BLaER1 treated with 17β-estradiol and CSF1 and Interleukin-3, amounts not matched to agents 10 nM and 100 nM (cell line): ENCODE data around the gene ENO4.

ENCODE experiments used
- H3K27ac ChIP-seq, 11 experiments: shearing (Covaris generic); formaldehyde crosslinking; 2 replicates each; pipeline ENCODE4 v1.8.1; 2022
- H3K27me3 ChIP-seq, 11 experiments: shearing (Covaris generic); formaldehyde crosslinking; 2 replicates each; pipeline ENCODE4 v1.8.1; 2022
- H3K36me3 ChIP-seq, 11 experiments: shearing (Covaris generic); formaldehyde crosslinking; 2 replicates each; pipeline ENCODE4 v1.8.1; 2022
- H3K4me1 ChIP-seq, 10 experiments: shearing (Covaris generic); formaldehyde crosslinking; 2 replicates each; pipeline ENCODE4 v1.8.1; 2022
- H3K4me2 ChIP-seq, 11 experiments: shearing (Covaris generic); formaldehyde crosslinking; 2 replicates each; pipeline ENCODE4 v1.8.1; 2022
- H3K4me3 ChIP-seq, 10 experiments: shearing (Covaris generic); formaldehyde crosslinking; 2 replicates each; pipeline ENCODE4 v1.8.1; 2022
- H3K9ac ChIP-seq, 11 experiments: shearing (Covaris generic); formaldehyde crosslinking; 2 replicates each; pipeline ENCODE4 v1.8.1; 2022
- H3K9me3 ChIP-seq, 11 experiments: shearing (Covaris generic); formaldehyde crosslinking; replicated peaks in 1 of 11; 2 replicates each; pipeline ENCODE4 v1.8.1; 2022
- H4K20me1 ChIP-seq, 11 experiments: shearing (Covaris generic); formaldehyde crosslinking; 2 replicates each; pipeline ENCODE4 v1.8.1; 2022
- Cebpa-rat ChIP-seq, 11 experiments: shearing (Covaris generic); IDR thresholded peaks; 2 replicates each; pipeline ENCODE4 v1.8.1; 2022

Gene ENO4

DNA sequence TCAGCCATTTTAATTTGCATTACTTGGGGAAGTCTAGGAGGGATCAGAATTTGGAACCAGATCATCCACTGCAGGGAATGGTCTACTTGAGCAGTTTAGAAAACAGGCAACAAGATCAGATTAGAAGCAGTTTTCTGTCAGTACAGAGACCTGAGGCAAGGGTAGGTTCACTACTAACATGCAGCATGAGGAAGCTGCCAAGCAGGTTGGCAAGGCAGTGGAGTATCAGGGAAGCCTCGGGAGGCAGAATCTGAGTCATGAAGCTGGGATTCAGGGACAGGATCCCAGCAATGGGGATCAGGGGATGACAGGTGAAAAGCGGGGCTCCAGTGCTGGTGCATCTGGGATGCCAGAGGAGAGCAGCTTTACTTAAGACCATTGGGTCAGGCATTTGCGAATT lies 28.1 kb downstream of the ENO4 start:
- no peaks in the 10 kb centered on the region for H3K4me1 ChIP-seq
- no peak overlapping the region for H3K27ac ChIP-seq
- H3K4me2 ChIP-seq: no peak overlapping the region
- H3K9me3 ChIP-seq: peaks cover 0 to 2% (median 0%) of the 10 kb centered on the region in 11 experiments; a peak in 2 of 22 replicates
- H3K4me3 ChIP-seq: no peak overlapping the region
- no peaks in the 10 kb centered on the region for H3K27me3 ChIP-seq
- TF ChIP-seq Cebpa-rat (IDR thresholded peaks at IDR 0.05): no peak
- no peak overlapping the region for H3K9ac ChIP-seq
- no peaks in the 10 kb centered on the region for H3K36me3 ChIP-seq
- H4K20me1 ChIP-seq: no peaks in the 10 kb centered on the region

DNA sequence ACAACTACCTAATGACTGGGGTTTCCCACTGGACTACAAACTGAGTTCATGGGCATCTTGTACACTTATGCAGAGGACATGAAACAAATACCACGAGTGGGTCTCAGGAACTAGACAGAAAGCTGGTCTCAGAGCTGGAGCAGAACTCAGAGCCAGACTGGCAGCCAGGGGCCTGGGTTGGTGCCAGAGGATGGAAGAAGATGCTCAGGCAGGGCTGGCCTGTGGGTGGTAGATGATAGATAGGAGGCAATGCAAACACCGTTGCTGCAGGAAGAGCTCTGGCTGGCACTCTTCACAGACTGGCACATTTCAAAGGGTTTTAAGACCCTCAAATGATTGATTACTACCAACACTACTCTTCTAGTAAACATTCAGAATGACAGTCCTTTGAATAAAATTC lies 28.8 kb downstream of the ENO4 start:
- Histone ChIP-seq H3K9me3 (no peaks in the 10 kb centered on the region), H3K4me1 (no peaks in the 10 kb centered on the region), H4K20me1 (no peaks in the 10 kb centered on the region), H3K36me3 (no peaks in the 10 kb centered on the region), H3K27ac (no peak overlapping the region), H3K27me3 (no peaks in the 10 kb centered on the region), H3K4me3 (no peak overlapping the region), H3K9ac (no peak overlapping the region), H3K4me2 (no peak overlapping the region)
- TF ChIP-seq Cebpa-rat (IDR thresholded peaks at IDR 0.05): no peak

DNA sequence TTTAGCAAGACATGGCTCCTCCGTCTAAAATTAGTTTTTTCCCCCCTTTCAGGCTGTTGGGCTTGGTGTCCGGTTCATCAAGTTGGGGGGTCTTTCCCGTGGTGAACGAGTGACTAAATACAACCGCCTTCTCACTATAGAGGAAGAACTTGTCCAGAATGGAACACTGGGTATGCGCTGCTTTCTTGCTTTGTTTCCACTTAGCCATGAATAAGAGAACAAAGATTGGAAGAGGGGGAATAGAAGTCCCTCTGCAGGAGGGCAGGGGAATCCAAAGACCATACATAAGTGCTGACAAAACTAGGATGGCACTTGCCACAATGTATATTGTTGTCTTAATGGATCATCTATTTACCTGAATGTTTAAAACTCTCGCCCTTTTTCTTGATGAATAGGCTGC lies 30.5 kb downstream of the ENO4 start:
- no peaks in the 10 kb centered on the region for H3K9me3 ChIP-seq
- no peak overlapping the region for H3K9ac ChIP-seq
- H3K36me3 ChIP-seq: no peaks in the 10 kb centered on the region
- H3K4me1 ChIP-seq: no peaks in the 10 kb centered on the region
- H4K20me1 ChIP-seq: no peaks in the 10 kb centered on the region
- H3K4me2 ChIP-seq: no peak overlapping the region
- H3K4me3 ChIP-seq: no peak overlapping the region
- H3K27me3 ChIP-seq: no peaks in the 10 kb centered on the region
- no peak overlapping the region for H3K27ac ChIP-seq
- no peak for TF ChIP-seq Cebpa-rat (IDR thresholded peaks at IDR 0.05)

DNA sequence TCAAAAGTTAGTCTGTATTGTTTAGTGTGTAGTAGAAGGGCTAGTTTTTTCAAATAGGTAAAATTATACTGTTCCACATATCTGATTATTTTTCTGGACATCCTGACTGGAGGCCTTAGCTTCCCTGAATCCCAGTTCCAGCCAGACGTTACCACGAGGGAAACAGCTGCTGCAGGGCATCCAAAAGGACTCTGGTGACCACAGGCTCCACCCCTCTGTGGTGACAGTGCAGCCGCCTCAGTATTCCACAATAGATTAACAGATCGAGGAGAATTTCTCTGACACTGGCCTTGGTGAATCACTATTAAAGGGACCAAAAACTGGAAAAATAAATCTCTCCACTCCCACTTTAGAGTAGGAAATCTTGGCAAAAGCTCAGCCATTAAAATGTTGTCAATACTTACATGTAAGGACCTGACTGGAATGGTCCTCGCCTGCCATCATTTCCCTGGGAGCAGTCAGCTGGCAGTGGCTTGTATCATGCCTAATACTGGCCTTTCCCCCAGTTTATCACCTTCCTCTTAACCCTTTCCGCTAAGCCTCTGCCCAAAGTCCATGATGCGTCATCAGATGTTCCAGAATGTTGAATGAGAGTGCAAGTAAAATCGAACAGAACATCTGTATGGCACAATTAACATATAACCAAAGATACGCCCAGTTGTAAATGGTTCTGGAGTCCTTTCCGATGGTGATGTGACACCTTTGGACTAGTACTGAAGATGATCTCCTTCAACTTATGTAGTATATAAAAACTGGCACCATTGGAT lies 31.6 kb downstream of the ENO4 start:
- H3K4me1 ChIP-seq: no peaks in the 10 kb centered on the region
- no peak overlapping the region for H3K9ac ChIP-seq
- H3K27ac ChIP-seq: no peak overlapping the region
- no peaks in the 10 kb centered on the region for H3K36me3 ChIP-seq
- no peak overlapping the region for H3K4me3 ChIP-seq
- no peak overlapping the region for H3K4me2 ChIP-seq
- TF ChIP-seq Cebpa-rat (IDR thresholded peaks at IDR 0.05): no peak
- no peaks in the 10 kb centered on the region for H3K27me3 ChIP-seq
- no peaks in the 10 kb centered on the region for H3K9me3 ChIP-seq
- H4K20me1 ChIP-seq: no peaks in the 10 kb centered on the region

DNA sequence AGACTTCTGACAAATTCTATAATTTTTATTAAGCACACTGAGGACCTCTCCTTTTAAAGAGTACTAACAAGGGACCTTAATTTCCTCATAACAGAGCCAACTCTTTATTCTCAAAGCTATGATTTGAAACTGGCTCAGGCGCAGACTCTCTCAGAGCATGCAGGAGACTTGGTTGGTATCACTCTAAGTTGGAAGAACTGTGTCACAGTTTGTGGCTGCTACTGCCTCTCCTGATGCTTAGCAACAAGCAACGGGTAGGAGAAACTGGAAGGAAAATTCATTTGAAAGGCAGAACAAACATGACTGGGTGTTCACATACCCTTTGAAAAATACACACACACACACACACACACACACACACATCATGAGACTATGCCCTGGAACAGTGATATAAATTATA lies 33.3 kb downstream of the ENO4 start:
- Histone ChIP-seq H3K27me3 (no peaks in the 10 kb centered on the region), H3K27ac (no peak overlapping the region), H4K20me1 (no peaks in the 10 kb centered on the region), H3K4me3 (no peak overlapping the region), H3K4me2 (no peak overlapping the region), H3K9ac (no peak overlapping the region), H3K4me1 (peaks cover 0 to 7% (median 0%) of the 10 kb centered on the region in 10 experiments; a peak in 2 of 20 replicates), H3K9me3 (no peaks in the 10 kb centered on the region), H3K36me3 (no peaks in the 10 kb centered on the region)
- no peak for TF ChIP-seq Cebpa-rat (IDR thresholded peaks at IDR 0.05)

DNA sequence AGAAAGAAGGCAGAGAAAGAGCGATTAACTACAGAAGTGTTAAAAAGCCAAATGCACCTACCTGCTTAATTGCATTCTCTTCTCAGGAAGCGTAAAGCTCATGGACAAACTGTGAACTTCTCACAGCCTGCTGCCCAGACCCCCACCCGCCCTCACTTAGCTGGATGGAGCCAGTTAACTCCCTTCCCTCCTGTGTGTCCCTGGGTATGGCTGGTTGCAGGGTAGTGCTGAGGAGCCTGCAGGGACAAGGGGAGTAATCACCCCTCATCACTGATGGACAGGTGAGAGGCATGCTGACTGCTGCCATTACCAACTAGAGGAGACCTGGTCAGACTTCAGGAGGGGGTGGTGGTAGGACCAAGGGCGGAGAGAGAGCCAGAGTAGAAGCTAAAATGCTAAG lies 37.5 kb downstream of the ENO4 start:
- H3K27me3 ChIP-seq: no peaks in the 10 kb centered on the region
- TF ChIP-seq Cebpa-rat (IDR thresholded peaks at IDR 0.05): no peak
- H3K4me1 ChIP-seq: peaks cover 14 to 44% (median 31%) of the 10 kb centered on the region in 10 experiments
- H3K9me3 ChIP-seq: no peaks in the 10 kb centered on the region
- no peak overlapping the region for H3K4me3 ChIP-seq
- no peak overlapping the region for H3K4me2 ChIP-seq
- no peaks in the 10 kb centered on the region for H4K20me1 ChIP-seq
- H3K36me3 ChIP-seq: no peaks in the 10 kb centered on the region
- H3K27ac ChIP-seq: no peak overlapping the region
- H3K9ac ChIP-seq: no peak overlapping the region

DNA sequence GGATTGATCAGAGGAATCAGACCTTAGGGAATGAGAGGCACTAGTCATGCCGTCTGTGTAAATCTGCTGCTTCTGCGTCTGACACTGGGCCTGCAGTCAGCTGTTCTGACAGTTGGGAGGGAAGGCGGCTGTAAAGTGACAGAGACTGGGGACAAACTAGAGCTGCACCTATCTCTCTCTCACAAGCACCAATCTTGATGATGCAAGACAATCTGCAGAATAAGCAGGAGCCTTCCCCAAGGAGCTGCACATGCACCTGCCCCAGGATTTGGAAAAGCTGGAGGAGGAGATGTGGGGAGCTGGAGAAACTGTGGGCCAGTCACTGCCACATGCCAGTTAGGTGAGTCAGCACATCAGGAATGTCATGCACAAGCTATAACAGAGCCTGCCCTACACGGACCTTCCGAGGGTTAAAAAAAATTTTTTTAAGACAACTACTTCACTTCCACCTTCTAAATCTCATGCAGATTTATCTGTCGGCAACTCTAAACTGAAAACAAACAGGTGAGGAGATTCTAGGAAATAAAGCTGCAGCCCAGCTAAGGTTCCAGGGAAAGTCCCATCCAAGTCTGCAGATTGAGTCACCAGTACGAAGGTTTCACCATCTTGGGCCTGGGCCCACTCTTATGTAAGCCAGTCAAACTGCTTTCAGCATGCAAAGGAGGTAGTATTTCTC lies 39.2 kb downstream of the ENO4 start:
- Histone ChIP-seq H3K9ac (no peak overlapping the region), H3K27ac (no peak overlapping the region), H3K4me1 (peaks cover 31 to 62% (median 48%) of the 10 kb centered on the region in 10 experiments), H3K4me2 (peak overlapping the region in 7 of 11 experiments; percentile 48 to 85 (median 73); a peak in 8 of 22 replicates), H3K4me3 (no peak overlapping the region), H4K20me1 (no peaks in the 10 kb centered on the region), H3K27me3 (no peaks in the 10 kb centered on the region), H3K36me3 (no peaks in the 10 kb centered on the region), H3K9me3 (no peaks in the 10 kb centered on the region)
- no peak for TF ChIP-seq Cebpa-rat (IDR thresholded peaks at IDR 0.05)

DNA sequence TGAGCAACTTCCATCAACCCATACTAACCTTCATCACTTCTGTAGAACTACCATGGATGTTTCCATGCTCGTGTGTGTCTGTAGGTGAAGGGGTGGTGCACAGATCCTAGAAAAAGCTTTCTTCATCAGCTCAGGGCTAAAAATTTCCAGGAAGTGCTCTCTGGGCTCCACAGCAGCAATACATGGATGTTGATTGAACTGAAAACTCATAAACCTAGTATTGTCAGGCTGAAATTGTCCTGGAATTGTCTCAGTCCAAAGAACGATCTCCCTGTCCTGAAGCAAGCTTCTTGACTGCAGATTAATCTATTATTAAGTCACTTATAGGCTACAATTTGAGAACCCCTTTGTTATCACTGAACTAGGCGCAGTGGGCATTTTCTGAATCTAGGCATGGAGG lies 39.8 kb downstream of the ENO4 start:
- Histone ChIP-seq H3K4me1 (peaks cover 32 to 67% (median 52%) of the 10 kb centered on the region in 10 experiments), H3K36me3 (no peaks in the 10 kb centered on the region), H3K27me3 (no peaks in the 10 kb centered on the region), H3K9ac (no peak overlapping the region), H3K9me3 (no peaks in the 10 kb centered on the region), H4K20me1 (no peaks in the 10 kb centered on the region), H3K4me2 (peak overlapping the region; percentile 2 to 85 (median 70); a peak in 18 of 22 replicates), H3K27ac (no peak overlapping the region), H3K4me3 (no peak overlapping the region)
- no peak for TF ChIP-seq Cebpa-rat (IDR thresholded peaks at IDR 0.05)

DNA sequence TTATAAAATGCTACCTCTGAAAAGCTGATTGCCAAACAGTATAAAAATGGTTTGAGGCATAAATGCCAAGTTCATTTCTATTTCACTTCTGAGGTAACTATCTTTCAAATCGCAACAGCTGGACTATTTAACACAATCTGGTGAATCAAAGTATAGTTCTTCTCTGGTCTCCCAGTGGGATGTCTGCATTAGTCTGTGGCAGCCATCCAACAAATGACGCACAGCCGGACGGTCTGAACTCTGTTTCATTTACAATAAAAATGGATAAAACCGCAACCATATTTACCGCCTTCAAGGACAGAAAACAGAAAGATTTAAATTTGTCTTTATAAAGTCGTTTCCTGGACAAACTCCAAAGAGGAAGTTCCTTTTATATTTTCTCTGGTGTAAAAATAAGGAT lies 41.9 kb downstream of the ENO4 start:
- no peak for TF ChIP-seq Cebpa-rat (IDR thresholded peaks at IDR 0.05)
- H3K4me1 ChIP-seq: peaks cover 32 to 74% (median 55%) of the 10 kb centered on the region in 10 experiments
- no peak overlapping the region; a peak in 3 of 20 replicates for H3K4me3 ChIP-seq
- H3K27ac ChIP-seq: peak overlapping the region in 2 of 11 experiments; percentile 29 to 37; a peak in 2 of 22 replicates
- no peaks in the 10 kb centered on the region for H4K20me1 ChIP-seq
- H3K9me3 ChIP-seq: no peaks in the 10 kb centered on the region
- H3K9ac ChIP-seq: peak overlapping the region in 1 of 11 experiments; percentile 2; a peak in 2 of 22 replicates
- no peaks in the 10 kb centered on the region for H3K27me3 ChIP-seq
- H3K4me2 ChIP-seq: peak overlapping the region; percentile 65 to 85 (median 73)
- no peaks in the 10 kb centered on the region for H3K36me3 ChIP-seq
